Parathyroid adenoma (tissue), 2 donors: ENCODE measurements around the gene RSRC2.

Experiments
- H2AFZ ChIP-seq: fragments of 300-600 bp; sonication (generic); one replicate; pipeline ENCODE4 v1.7.0; 2017; ENCODE audit warnings: antibody characterized with exemption, mild to moderate bottlenecking
- H3K27ac ChIP-seq: fragments of 300-600 bp; sonication (generic); one replicate; pipeline ENCODE4 v1.7.0; 2017
- H3K27me3 ChIP-seq: fragments of 300-600 bp; sonication (generic); one replicate; pipeline ENCODE4 v1.7.0; 2017; ENCODE audit warnings: low read length; ENCODE audit not compliant: control insufficient read depth, insufficient read depth
- H3K36me3 ChIP-seq: fragments of 300-600 bp; sonication (generic); one replicate; pipeline ENCODE4 v1.7.0; 2017; ENCODE audit warnings: low read length; ENCODE audit not compliant: control insufficient read depth, insufficient read depth
- H3K4me1 ChIP-seq: fragments of 300-600 bp; sonication (generic); one replicate; pipeline ENCODE4 v1.7.0; 2017; ENCODE audit warnings: control low read depth
- H3K4me2 ChIP-seq: fragments of 300-600 bp; sonication (generic); one replicate; pipeline ENCODE4 v1.7.0; 2017; ENCODE audit warnings: low read length
- H3K4me3 ChIP-seq: fragments of 300-600 bp; sonication (generic); one replicate; pipeline ENCODE4 v1.7.0; 2017; ENCODE audit warnings: low read depth, low read length
- H3K79me2 ChIP-seq: fragments of 300-600 bp; sonication (generic); one replicate; pipeline ENCODE4 v1.7.0; 2017; ENCODE audit warnings: control low read depth
- H3K9ac ChIP-seq: fragments of 300-600 bp; sonication (generic); one replicate; pipeline ENCODE4 v1.7.0; 2017; ENCODE audit warnings: mild to moderate bottlenecking
- H3K9me3 ChIP-seq: fragments of 300-600 bp; sonication (generic); one replicate; pipeline ENCODE4 v1.7.0; 2017; ENCODE audit warnings: low read length; ENCODE audit not compliant: control insufficient read depth
- TF ChIP-seq, protein P1 (sequence below): fragments of 300-600 bp; sonication (generic); IDR thresholded peaks from one replicate; pipeline ENCODE4 v1.7.0; 2017; ENCODE audit warnings: antibody characterized with exemption, mild to moderate bottlenecking
- donor health status: primary hyperparathyroidism.

The RSRC2 gene

DNA sequence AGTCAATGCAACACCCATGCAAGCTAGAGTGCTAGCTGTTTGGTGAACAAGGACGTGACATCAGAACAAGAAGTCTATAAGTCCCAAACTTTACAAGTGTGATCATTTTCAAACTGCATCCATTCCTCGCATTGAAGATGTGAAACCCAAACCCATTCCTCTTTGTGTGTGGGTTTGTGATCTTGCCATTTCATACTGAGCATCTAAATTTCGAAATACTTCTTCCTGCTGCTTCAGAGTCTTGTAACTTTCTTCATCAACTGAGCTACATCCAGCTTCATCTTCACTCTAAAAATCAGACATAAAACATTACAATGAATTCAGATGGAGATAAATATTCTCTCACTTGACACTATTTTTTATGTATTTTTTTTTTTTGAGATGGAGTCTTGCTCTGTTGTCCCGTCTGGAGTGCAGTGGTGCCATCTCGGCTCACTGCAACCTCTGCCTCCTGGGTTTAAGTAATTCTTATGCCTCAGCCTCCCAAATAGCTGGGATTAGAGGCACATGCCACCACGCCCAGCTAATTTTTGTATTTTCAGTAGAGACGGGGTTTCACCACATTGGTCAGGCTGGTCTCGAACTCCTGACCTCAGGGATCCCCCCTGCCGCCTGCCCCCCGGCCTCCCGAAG, 21.2 kb downstream of the RSRC2 start:
- H3K27me3 ChIP-seq = no peaks in the 10 kb centered on the region
- H3K36me3 ChIP-seq = no peaks in the 10 kb centered on the region
- no peaks in the 10 kb centered on the region for H3K9me3 ChIP-seq
- TF ChIP-seq, protein P1, sequence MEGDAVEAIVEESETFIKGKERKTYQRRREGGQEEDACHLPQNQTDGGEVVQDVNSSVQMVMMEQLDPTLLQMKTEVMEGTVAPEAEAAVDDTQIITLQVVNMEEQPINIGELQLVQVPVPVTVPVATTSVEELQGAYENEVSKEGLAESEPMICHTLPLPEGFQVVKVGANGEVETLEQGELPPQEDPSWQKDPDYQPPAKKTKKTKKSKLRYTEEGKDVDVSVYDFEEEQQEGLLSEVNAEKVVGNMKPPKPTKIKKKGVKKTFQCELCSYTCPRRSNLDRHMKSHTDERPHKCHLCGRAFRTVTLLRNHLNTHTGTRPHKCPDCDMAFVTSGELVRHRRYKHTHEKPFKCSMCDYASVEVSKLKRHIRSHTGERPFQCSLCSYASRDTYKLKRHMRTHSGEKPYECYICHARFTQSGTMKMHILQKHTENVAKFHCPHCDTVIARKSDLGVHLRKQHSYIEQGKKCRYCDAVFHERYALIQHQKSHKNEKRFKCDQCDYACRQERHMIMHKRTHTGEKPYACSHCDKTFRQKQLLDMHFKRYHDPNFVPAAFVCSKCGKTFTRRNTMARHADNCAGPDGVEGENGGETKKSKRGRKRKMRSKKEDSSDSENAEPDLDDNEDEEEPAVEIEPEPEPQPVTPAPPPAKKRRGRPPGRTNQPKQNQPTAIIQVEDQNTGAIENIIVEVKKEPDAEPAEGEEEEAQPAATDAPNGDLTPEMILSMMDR = no peak
- H3K9ac ChIP-seq = no peak overlapping the region
- H3K4me3 ChIP-seq = no peak overlapping the region
- no peaks in the 10 kb centered on the region for H3K4me1 ChIP-seq
- H3K79me2 ChIP-seq = no peaks in the 10 kb centered on the region
- no peak overlapping the region for H3K27ac ChIP-seq
- H3K4me2 ChIP-seq = no peak overlapping the region
- H2AFZ ChIP-seq = no peak overlapping the region

DNA sequence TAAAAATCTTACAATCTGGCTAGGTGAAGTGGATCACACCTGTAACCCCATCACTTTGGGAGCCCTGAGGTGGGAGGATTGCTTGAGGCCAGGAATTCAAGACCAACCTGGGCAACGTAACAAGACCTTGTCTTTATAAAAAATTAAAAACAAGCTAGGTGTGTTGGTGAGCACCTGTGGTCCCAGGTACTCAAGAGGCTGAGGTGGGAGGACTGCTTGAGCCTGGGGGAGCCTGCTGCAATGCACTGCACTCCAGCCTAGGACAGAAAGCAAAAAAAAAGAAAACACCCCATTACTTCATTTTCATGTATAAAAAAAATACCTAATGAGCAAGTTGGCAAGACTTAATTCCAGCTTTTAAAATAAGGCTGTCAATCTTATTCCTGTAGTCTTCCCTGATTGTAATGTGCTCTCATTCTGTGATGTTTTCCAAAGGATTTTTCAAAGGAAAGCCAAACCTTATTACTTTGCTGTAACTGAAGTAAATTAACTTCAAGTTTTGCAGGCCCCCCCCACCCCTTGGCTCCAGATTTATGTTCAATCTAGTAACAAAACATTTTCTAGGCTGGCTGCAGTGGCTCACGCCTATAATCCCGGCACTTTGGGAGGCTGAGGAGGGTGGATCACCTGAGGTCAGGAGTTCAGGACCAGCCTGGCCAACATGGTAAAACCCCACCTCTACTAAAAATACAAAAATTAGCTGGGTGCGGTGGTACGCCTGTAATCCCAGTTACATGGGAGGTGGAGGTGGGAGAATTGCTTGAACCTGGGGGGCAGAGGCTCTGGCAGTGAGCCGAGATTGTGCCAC, 22.7 kb downstream of the RSRC2 start:
- Histone ChIP-seq H3K27me3 (no peaks in the 10 kb centered on the region), H3K27ac (no peak overlapping the region), H3K36me3 (no peaks in the 10 kb centered on the region), H3K9ac (no peak overlapping the region), H3K79me2 (peaks cover 2% of the 10 kb centered on the region), H3K4me1 (no peaks in the 10 kb centered on the region), H3K9me3 (no peaks in the 10 kb centered on the region), H3K4me2 (no peak overlapping the region), H2AFZ (no peak overlapping the region), H3K4me3 (no peak overlapping the region)
- TF ChIP-seq, protein P1 = no peak

DNA sequence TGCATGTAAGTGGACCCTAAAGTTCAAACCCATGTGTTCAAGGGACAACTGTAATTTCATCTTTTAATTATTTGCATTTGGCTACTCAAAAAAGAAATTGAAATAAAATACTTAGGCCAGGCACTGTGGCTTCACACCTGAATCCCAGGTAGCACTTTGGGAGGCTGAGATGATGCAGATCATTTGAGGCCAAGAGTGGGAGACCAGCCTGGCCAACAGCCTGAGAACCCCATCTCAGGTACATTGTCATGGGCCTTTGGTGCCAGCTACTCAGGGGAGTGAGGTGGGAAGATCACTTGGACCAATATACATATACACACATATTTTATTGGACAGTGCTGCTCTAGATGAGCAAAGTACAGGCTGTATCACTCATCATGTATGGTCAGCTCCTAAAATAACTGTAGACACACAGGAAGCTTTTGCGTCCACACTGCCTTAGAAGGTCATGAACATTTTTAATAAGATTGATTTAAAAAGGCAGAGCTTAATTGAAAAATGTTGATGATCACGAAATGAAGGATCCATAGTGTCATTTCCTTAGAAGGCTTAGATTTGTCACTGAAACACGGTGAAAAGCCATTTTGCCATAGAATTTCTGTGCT, 23.5 kb downstream of the RSRC2 start:
- Histone ChIP-seq H3K4me1 (no peaks in the 10 kb centered on the region), H3K4me3 (no peak overlapping the region), H3K27ac (no peak overlapping the region), H3K36me3 (no peaks in the 10 kb centered on the region), H3K79me2 (peaks cover 2% of the 10 kb centered on the region), H3K9ac (no peak overlapping the region), H3K9me3 (no peaks in the 10 kb centered on the region), H3K4me2 (no peak overlapping the region), H3K27me3 (no peaks in the 10 kb centered on the region), H2AFZ (no peak overlapping the region)
- TF ChIP-seq, protein P1 = no peak

DNA sequence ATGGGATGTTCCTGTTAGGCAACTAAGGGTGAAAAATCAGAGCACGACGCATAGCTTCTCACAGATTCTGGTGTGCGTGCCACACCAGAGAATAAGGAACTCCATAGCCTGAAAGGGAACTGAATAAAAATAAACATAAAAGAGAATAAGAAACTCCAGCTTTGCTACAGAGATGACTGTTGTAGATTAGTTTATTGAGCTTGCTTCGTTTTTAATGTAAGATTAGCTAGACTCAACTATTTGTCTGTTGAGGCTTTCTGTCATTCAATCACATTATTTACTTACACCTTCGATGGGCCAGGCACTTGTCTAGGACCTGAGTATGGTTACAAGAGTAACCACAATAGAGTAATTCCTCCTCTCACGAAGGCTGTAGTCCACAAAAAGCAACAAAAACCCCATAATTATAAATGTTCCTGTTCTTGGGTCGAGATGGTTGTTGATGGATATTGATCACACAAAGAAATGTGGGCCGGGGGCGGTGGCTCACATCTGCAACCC, 25.2 kb downstream of the RSRC2 start:
- Histone ChIP-seq H3K36me3 (no peaks in the 10 kb centered on the region), H3K4me1 (no peaks in the 10 kb centered on the region), H3K79me2 (peaks cover 8% of the 10 kb centered on the region), H2AFZ (peak overlapping the region; percentile 99), H3K9ac (no peak overlapping the region), H3K4me2 (peak overlapping the region; percentile 92), H3K4me3 (peak overlapping the region; percentile 99), H3K27ac (peak overlapping the region; percentile 98), H3K27me3 (no peaks in the 10 kb centered on the region), H3K9me3 (no peaks in the 10 kb centered on the region)
- TF ChIP-seq, protein P1 = no peak
